GM23338 (cell line): ENCODE data around the gene ARID1B. TPM values are rescaled to one million over a fixed set of nuclear protein-coding genes. Genes with fewer than 3 reads are reported as not detected.

Experiments
- ATAC-seq: fragments of 200-7000 bp; cut with Tn5 transposase; 3 replicates; pipeline ENCODE4 v1.9.1; 2020
- DNase-seq: peaks from one replicate; pipeline ENCODE4 v3.0.0-alpha.2; 2015; ENCODE audit warnings: low spot score
- H2AFZ ChIP-seq: fragments of 200-600 bp; sonication (generic); 2 replicates; pipeline ENCODE4 v1.8.0; 2016; ENCODE audit warnings: antibody characterized with exemption, mild to moderate bottlenecking, moderate library complexity
- H3F3A ChIP-seq: fragments of 200-600 bp; sonication (generic); replicated peaks from 2 replicates; pipeline ENCODE4 v1.8.0; 2017; ENCODE audit warnings: antibody characterized with exemption, mixed run types, low read depth
- H3K27ac ChIP-seq: fragments of 200-600 bp; sonication (generic); 2 replicates; pipeline ENCODE4 v1.6.1; 2016; ENCODE audit warnings: low read depth
- H3K27me3 ChIP-seq: fragments of 200-600 bp; sonication (generic); 2 replicates; pipeline ENCODE4 v1.8.0; 2016; ENCODE audit warnings: mild to moderate bottlenecking, mixed run types, moderate library complexity; ENCODE audit not compliant: insufficient read depth
- H3K36me3 ChIP-seq: fragments of 200-600 bp; sonication (generic); 2 replicates; pipeline ENCODE4 v1.8.0; 2016; ENCODE audit warnings: mild to moderate bottlenecking; ENCODE audit not compliant: insufficient read depth
- H3K4me1 ChIP-seq: fragments of 200-600 bp; sonication (generic); 2 replicates; pipeline ENCODE4 v1.8.0; 2016; ENCODE audit warnings: mild to moderate bottlenecking, moderate library complexity; ENCODE audit not compliant: insufficient read depth
- H3K4me2 ChIP-seq: fragments of 200-600 bp; sonication (generic); 2 replicates; pipeline ENCODE4 v1.7.1; 2017; ENCODE audit warnings: mixed run types
- H3K4me3 ChIP-seq: fragments of 200-600 bp; sonication (generic); 2 replicates; pipeline ENCODE4 v1.6.1; 2016; ENCODE audit warnings: mixed run types
- H3K79me2 ChIP-seq: fragments of 200-600 bp; sonication (generic); replicated peaks from 2 replicates; pipeline ENCODE4 v1.8.0; 2017; ENCODE audit warnings: mild to moderate bottlenecking; ENCODE audit not compliant: insufficient read depth
- H3K9me2 ChIP-seq: fragments of 200-600 bp; sonication (generic); 2 replicates; pipeline ENCODE4 v1.8.0; 2017; ENCODE audit not compliant: insufficient read depth
- H4K20me1 ChIP-seq: fragments of 200-600 bp; sonication (generic); replicated peaks from 2 replicates; pipeline ENCODE4 v1.8.0; 2017; ENCODE audit warnings: mild to moderate bottlenecking; ENCODE audit not compliant: insufficient read depth
- H3K27ac Mint-ChIP-seq: 2 replicates; pipeline ENCODE4 v1.8.0; 2020; ENCODE audit warnings: inconsistent platforms, mild to moderate bottlenecking, moderate library complexity, mixed read lengths
- H3K27me3 Mint-ChIP-seq: 3 replicates; pipeline ENCODE4 v1.8.0; 2022; ENCODE audit warnings: low read depth, mild to moderate bottlenecking, moderate library complexity, mixed read lengths, inconsistent platforms; ENCODE audit not compliant: insufficient read depth, poor library complexity
- H3K36me3 Mint-ChIP-seq: 3 replicates; pipeline ENCODE4 v1.8.0; 2021; ENCODE audit warnings: low read depth, mild to moderate bottlenecking, inconsistent platforms, moderate library complexity, mixed read lengths
- H3K4me1 Mint-ChIP-seq: 3 replicates; pipeline ENCODE4 v1.8.0; 2020; ENCODE audit warnings: mild to moderate bottlenecking, inconsistent platforms, mixed read lengths
- H3K4me3 Mint-ChIP-seq: 3 replicates; pipeline ENCODE4 v1.8.0; 2021; ENCODE audit warnings: moderate library complexity, mild to moderate bottlenecking, inconsistent platforms, mixed read lengths
- H3K9me3 Mint-ChIP-seq: 3 replicates; pipeline ENCODE4 v1.8.0; 2020; ENCODE audit warnings: moderate library complexity, mild to moderate bottlenecking, inconsistent platforms, mixed read lengths
- CREB1 ChIP-seq: fragments of 250-450 bp; sonication (Bioruptor Pico); IDR thresholded peaks from 2 replicates; pipeline ENCODE4 v1.5.0; 2020; ENCODE audit warnings: low read depth, mild to moderate bottlenecking, moderate library complexity
- EZH2 ChIP-seq: fragments of 200-600 bp; sonication (generic); IDR thresholded peaks from one replicate; pipeline ENCODE4 v1.8.0; 2017; ENCODE audit warnings: antibody characterized with exemption, mild to moderate bottlenecking, low read depth; ENCODE audit not compliant: unreplicated experiment
- EZH2phosphoT487 ChIP-seq: fragments of 200-600 bp; sonication (generic); IDR thresholded peaks from one replicate; pipeline ENCODE4 v1.8.1; 2018; ENCODE audit warnings: antibody characterized with exemption; ENCODE audit not compliant: unreplicated experiment
- NANOG ChIP-seq: IDR thresholded peaks from 2 replicates; pipeline ENCODE4 v1.6.1; 2016; ENCODE audit warnings: antibody characterized with exemption, borderline replicate concordance
- POLR2AphosphoS5 ChIP-seq: IDR thresholded peaks from 2 replicates; pipeline ENCODE4 v1.6.1; 2016; ENCODE audit warnings: antibody characterized with exemption, low read depth
- STAT1 ChIP-seq: IDR thresholded peaks from one replicate; pipeline ENCODE4 v1.6.1; 2016; ENCODE audit warnings: antibody characterized with exemption; ENCODE audit not compliant: unreplicated experiment
- ZNF114 ChIP-seq: fragments of 250-450 bp; sonication (Bioruptor Pico); IDR thresholded peaks from 2 replicates; pipeline ENCODE4 v1.5.0; 2020; ENCODE audit warnings: mild to moderate bottlenecking, moderate library complexity
- ZNF331 ChIP-seq: fragments of 250-450 bp; sonication (Bioruptor Pico); IDR thresholded peaks from 2 replicates; pipeline ENCODE4 v1.5.0; 2020; ENCODE audit warnings: low read depth, mild to moderate bottlenecking, moderate library complexity
- polyA plus RNA-seq: library from polyadenylated mRNA; unstranded; fragments of >200 nt; fragmentation: Nextera tagmentation; extraction: Ambion mirVana; gene quantifications from 2 replicates; pipeline ENCODE4 v1.2.1, GENCODE V29; 2016
- total RNA-seq: library from RNA; depleted of rRNA; stranded (reverse); fragments of >200 nt; shearing (Covaris generic); gene quantifications from 2 replicates; pipeline ENCODE4 v1.2.3, GENCODE V29; 2014
- TF ChIP-seq, protein P1 (sequence below): IDR thresholded peaks from 2 replicates; pipeline ENCODE4 v1.6.1; 2016; ENCODE audit warnings: antibody characterized with exemption
- TF ChIP-seq, protein P2 (sequence below): IDR thresholded peaks from one replicate; pipeline ENCODE4 v1.6.1; 2018; ENCODE audit warnings: antibody characterized with exemption; ENCODE audit not compliant: unreplicated experiment
- TF ChIP-seq, protein P3 (sequence below): fragments of 250-450 bp; sonication (Bioruptor Pico); IDR thresholded peaks from 2 replicates; pipeline ENCODE4 v1.5.0; 2020; ENCODE audit warnings: mild to moderate bottlenecking, moderate library complexity
- TF ChIP-seq, protein P4 (sequence below), 2 experiments: fragments of 200-600 bp in 1 of 2; sonication (generic) in 1 of 2; conservative IDR thresholded peaks; 2 replicates each; pipeline versions ENCODE4 v1.5.1 to v1.6.1; 2016 to 2017; ENCODE audit warnings: antibody characterized with exemption in 2 of 2, low read depth in 2 of 2, mild to moderate bottlenecking in 2 of 2, moderate library complexity in 1 of 2

ARID1B gene
- total and polyA plus RNA-seq, 2 experiments from 2014 or later: 59.3 to 72.2 TPM

DNA sequence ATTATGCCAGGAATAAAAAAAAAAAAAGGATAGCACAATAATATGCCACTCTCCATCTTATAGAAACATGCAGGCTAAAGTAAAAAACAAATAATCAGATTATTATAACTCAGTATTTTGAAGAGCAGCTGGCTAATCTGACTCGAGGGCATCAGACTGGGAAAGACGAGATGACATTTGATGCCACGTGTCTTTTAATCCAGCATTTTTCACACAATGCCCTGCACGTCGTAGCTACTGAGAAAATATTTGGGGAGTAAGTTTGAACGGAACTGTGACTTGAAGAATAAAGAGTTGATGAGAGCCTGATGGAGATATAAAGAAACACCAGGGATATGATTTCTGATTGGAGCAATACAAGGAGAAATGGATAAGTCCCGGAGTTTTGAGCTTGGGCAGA is 237.7 kb downstream of the ARID1B start (continued):
- no peak for TF ChIP-seq EZH2
- TF ChIP-seq, protein P1, sequence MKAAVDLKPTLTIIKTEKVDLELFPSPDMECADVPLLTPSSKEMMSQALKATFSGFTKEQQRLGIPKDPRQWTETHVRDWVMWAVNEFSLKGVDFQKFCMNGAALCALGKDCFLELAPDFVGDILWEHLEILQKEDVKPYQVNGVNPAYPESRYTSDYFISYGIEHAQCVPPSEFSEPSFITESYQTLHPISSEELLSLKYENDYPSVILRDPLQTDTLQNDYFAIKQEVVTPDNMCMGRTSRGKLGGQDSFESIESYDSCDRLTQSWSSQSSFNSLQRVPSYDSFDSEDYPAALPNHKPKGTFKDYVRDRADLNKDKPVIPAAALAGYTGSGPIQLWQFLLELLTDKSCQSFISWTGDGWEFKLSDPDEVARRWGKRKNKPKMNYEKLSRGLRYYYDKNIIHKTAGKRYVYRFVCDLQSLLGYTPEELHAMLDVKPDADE: no peak
- no peak for TF ChIP-seq EZH2phosphoT487
- TF ChIP-seq, protein P2, sequence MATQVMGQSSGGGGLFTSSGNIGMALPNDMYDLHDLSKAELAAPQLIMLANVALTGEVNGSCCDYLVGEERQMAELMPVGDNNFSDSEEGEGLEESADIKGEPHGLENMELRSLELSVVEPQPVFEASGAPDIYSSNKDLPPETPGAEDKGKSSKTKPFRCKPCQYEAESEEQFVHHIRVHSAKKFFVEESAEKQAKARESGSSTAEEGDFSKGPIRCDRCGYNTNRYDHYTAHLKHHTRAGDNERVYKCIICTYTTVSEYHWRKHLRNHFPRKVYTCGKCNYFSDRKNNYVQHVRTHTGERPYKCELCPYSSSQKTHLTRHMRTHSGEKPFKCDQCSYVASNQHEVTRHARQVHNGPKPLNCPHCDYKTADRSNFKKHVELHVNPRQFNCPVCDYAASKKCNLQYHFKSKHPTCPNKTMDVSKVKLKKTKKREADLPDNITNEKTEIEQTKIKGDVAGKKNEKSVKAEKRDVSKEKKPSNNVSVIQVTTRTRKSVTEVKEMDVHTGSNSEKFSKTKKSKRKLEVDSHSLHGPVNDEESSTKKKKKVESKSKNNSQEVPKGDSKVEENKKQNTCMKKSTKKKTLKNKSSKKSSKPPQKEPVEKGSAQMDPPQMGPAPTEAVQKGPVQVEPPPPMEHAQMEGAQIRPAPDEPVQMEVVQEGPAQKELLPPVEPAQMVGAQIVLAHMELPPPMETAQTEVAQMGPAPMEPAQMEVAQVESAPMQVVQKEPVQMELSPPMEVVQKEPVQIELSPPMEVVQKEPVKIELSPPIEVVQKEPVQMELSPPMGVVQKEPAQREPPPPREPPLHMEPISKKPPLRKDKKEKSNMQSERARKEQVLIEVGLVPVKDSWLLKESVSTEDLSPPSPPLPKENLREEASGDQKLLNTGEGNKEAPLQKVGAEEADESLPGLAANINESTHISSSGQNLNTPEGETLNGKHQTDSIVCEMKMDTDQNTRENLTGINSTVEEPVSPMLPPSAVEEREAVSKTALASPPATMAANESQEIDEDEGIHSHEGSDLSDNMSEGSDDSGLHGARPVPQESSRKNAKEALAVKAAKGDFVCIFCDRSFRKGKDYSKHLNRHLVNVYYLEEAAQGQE: no peak

DNA sequence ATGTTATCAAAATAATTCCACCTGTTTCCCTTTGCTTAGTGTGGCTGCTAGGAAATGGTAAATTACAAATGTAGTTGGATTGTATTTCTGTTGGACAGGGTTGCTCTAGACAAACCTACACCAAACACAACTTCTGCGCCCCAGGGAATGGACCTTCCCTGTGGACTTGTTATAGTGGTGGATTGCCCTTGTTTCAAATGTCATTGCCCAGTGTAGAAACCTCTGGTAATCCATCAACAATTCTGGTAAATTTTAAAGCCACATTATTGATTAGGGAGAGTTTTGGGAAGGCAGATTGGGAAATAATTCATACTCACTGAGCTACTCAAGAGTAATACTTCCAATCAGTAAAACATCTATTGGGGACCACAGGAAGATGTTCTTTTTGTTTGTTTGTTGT is 239.8 kb downstream of the ARID1B start:
- DNase-seq: no peak
- Histone ChIP-seq H3K4me3 (no peak overlapping the region), H3K27ac (no peak overlapping the region), H3K9me2 (no peaks in the 10 kb centered on the region), H3F3A (no peaks in the 10 kb centered on the region), H3K36me3 (no peaks in the 10 kb centered on the region), H3K4me2 (no peak overlapping the region), H3K27me3 (no peaks in the 10 kb centered on the region), H3K4me1 (peaks cover 46% of the 10 kb centered on the region), H3K79me2 (peaks cover 79% of the 10 kb centered on the region), H2AFZ (no peak overlapping the region), H4K20me1 (no peaks in the 10 kb centered on the region; the same call in 1 of the 2 replicates)
- no peak for ATAC-seq
- TF ChIP-seq EZH2: no peak
- TF ChIP-seq, protein P1: no peak
- TF ChIP-seq NANOG: no peak
- no peak for TF ChIP-seq POLR2AphosphoS5
- TF ChIP-seq STAT1: no peak
- TF ChIP-seq CREB1: no peak
- TF ChIP-seq, protein P3, sequence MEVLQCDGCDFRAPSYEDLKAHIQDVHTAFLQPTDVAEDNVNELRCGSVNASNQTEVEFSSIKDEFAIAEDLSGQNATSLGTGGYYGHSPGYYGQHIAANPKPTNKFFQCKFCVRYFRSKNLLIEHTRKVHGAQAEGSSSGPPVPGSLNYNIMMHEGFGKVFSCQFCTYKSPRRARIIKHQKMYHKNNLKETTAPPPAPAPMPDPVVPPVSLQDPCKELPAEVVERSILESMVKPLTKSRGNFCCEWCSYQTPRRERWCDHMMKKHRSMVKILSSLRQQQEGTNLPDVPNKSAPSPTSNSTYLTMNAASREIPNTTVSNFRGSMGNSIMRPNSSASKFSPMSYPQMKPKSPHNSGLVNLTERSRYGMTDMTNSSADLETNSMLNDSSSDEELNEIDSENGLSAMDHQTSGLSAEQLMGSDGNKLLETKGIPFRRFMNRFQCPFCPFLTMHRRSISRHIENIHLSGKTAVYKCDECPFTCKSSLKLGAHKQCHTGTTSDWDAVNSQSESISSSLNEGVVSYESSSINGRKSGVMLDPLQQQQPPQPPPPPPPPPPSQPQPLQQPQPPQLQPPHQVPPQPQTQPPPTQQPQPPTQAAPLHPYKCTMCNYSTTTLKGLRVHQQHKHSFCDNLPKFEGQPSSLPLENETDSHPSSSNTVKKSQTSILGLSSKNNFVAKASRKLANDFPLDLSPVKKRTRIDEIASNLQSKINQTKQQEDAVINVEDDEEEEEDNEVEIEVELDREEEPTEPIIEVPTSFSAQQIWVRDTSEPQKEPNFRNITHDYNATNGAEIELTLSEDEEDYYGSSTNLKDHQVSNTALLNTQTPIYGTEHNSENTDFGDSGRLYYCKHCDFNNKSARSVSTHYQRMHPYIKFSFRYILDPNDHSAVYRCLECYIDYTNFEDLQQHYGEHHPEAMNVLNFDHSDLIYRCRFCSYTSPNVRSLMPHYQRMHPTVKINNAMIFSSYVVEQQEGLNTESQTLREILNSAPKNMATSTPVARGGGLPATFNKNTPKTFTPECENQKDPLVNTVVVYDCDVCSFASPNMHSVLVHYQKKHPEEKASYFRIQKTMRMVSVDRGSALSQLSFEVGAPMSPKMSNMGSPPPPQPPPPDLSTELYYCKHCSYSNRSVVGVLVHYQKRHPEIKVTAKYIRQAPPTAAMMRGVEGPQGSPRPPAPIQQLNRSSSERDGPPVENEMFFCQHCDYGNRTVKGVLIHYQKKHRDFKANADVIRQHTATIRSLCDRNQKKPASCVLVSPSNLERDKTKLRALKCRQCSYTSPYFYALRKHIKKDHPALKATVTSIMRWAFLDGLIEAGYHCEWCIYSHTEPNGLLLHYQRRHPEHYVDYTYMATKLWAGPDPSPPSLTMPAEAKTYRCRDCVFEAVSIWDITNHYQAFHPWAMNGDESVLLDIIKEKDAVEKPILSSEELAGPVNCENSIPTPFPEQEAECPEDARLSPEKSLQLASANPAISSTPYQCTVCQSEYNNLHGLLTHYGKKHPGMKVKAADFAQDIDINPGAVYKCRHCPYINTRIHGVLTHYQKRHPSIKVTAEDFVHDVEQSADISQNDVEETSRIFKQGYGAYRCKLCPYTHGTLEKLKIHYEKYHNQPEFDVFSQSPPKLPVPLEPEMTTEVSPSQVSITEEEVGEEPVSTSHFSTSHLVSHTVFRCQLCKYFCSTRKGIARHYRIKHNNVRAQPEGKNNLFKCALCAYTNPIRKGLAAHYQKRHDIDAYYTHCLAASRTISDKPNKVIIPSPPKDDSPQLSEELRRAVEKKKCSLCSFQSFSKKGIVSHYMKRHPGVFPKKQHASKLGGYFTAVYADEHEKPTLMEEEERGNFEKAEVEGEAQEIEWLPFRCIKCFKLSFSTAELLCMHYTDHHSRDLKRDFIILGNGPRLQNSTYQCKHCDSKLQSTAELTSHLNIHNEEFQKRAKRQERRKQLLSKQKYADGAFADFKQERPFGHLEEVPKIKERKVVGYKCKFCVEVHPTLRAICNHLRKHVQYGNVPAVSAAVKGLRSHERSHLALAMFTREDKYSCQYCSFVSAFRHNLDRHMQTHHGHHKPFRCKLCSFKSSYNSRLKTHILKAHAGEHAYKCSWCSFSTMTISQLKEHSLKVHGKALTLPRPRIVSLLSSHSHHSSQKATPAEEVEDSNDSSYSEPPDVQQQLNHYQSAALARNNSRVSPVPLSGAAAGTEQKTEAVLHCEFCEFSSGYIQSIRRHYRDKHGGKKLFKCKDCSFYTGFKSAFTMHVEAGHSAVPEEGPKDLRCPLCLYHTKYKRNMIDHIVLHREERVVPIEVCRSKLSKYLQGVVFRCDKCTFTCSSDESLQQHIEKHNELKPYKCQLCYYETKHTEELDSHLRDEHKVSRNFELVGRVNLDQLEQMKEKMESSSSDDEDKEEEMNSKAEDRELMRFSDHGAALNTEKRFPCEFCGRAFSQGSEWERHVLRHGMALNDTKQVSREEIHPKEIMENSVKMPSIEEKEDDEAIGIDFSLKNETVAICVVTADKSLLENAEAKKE (CRISPR knock-in tag): no peak
- TF ChIP-seq ZNF331 (CRISPR knock-in tag): no peak
- TF ChIP-seq, protein P4, sequence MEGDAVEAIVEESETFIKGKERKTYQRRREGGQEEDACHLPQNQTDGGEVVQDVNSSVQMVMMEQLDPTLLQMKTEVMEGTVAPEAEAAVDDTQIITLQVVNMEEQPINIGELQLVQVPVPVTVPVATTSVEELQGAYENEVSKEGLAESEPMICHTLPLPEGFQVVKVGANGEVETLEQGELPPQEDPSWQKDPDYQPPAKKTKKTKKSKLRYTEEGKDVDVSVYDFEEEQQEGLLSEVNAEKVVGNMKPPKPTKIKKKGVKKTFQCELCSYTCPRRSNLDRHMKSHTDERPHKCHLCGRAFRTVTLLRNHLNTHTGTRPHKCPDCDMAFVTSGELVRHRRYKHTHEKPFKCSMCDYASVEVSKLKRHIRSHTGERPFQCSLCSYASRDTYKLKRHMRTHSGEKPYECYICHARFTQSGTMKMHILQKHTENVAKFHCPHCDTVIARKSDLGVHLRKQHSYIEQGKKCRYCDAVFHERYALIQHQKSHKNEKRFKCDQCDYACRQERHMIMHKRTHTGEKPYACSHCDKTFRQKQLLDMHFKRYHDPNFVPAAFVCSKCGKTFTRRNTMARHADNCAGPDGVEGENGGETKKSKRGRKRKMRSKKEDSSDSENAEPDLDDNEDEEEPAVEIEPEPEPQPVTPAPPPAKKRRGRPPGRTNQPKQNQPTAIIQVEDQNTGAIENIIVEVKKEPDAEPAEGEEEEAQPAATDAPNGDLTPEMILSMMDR (conservative IDR thresholded peaks at IDR 0.05; ENCODE audit: low read depth in 2 of 2): no peak
- no peak for TF ChIP-seq ZNF114 (CRISPR knock-in tag)
- Mint-ChIP-seq H3K27me3 (peaks cover 5% of the 10 kb centered on the region), H3K4me3 (no peak overlapping the region), H3K36me3 (no peaks in the 10 kb centered on the region), H3K27ac (no peak overlapping the region), H3K4me1 (peaks cover 45% of the 10 kb centered on the region), H3K9me3 (no peaks in the 10 kb centered on the region)
